Measurements from ENCODE around the gene PRRC2B.

DNA sequence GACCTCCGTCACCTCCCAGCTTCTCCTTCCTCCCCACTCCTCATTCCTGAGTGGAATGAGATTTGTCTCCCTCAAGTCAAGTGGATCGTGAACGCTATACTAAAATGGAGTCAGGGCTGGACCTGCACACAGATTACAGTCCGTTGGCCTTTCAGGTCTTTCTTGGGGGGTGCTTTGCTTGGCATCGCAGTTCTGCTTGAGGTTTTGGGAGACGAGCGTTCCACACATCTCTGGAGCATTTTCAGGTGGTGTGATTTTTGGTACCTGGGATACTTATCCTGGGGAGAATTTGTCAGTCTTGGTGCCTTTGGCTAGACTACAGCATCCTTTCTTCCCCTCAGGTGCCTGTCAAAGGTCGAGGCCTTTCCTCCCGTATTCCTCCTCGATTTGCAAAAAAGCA is 85.0 kb downstream of the PRRC2B start:
- TF ChIP-seq EZH2phosphoT487 (IDR thresholded peaks at IDR 0.05; ENCODE audit: low read length), result no peak
- TF ChIP-seq, protein P1, sequence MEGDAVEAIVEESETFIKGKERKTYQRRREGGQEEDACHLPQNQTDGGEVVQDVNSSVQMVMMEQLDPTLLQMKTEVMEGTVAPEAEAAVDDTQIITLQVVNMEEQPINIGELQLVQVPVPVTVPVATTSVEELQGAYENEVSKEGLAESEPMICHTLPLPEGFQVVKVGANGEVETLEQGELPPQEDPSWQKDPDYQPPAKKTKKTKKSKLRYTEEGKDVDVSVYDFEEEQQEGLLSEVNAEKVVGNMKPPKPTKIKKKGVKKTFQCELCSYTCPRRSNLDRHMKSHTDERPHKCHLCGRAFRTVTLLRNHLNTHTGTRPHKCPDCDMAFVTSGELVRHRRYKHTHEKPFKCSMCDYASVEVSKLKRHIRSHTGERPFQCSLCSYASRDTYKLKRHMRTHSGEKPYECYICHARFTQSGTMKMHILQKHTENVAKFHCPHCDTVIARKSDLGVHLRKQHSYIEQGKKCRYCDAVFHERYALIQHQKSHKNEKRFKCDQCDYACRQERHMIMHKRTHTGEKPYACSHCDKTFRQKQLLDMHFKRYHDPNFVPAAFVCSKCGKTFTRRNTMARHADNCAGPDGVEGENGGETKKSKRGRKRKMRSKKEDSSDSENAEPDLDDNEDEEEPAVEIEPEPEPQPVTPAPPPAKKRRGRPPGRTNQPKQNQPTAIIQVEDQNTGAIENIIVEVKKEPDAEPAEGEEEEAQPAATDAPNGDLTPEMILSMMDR (IDR thresholded peaks at IDR 0.05; ENCODE audit: low read length), result no peak
